ENCODE measurements around the gene METTL8.

DNA sequence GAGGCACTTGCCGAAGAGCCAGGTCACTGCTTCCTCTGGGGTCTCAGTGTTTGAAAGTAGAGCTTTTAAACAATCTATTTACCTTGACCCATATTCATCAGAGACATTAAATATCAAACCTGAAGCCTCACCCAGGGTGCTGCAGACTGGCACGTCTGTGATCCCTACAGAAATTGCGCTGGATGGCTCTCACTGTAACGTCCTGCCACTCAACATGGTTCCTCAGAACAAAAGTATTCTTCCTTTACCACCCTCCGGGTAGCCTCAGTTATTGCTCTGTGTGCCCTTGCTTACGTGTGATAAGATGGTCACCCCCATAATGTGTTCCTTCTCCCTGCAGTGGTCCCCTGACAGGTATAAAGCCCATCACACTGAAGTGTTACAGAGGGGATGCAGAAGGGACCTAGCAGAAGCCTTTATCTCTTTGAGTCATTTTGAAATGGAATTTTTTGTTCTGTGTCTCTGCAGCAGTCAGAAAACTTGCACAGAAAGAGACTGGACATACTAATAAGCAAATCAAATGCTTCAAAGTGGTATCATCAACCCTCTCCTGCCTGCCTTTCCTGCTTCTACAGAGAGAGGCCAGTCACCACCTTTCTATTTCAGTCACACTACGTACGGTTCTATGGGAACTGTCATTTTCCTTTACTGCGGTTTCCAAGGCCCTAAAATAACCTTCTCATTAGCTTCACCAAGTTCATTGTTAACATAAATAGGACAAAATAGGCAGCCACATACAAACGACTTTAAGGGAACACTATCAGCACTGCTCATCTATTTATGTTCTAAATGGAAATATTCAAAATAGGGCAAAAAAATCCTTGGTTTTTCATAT, 86.8 kb downstream of the METTL8 start:
- TF ChIP-seq, protein P1, sequence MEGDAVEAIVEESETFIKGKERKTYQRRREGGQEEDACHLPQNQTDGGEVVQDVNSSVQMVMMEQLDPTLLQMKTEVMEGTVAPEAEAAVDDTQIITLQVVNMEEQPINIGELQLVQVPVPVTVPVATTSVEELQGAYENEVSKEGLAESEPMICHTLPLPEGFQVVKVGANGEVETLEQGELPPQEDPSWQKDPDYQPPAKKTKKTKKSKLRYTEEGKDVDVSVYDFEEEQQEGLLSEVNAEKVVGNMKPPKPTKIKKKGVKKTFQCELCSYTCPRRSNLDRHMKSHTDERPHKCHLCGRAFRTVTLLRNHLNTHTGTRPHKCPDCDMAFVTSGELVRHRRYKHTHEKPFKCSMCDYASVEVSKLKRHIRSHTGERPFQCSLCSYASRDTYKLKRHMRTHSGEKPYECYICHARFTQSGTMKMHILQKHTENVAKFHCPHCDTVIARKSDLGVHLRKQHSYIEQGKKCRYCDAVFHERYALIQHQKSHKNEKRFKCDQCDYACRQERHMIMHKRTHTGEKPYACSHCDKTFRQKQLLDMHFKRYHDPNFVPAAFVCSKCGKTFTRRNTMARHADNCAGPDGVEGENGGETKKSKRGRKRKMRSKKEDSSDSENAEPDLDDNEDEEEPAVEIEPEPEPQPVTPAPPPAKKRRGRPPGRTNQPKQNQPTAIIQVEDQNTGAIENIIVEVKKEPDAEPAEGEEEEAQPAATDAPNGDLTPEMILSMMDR (IDR thresholded peaks at IDR 0.05; ENCODE audit: borderline replicate concordance, extremely low read depth, low read length, poor library complexity, severe bottlenecking), result no peak
- no peak for TF ChIP-seq EZH2 (IDR thresholded peaks at IDR 0.05; ENCODE audit: borderline replicate concordance, low read depth, low read length, severe bottlenecking)

Measured in DND-41 (cell line).